Astrocyte of the cerebellum (primary cell): Measurements from ENCODE around the gene HDAC8.
"Not testable (repeated sequence)": the region's sequence is repeated elsewhere in the genome, so short reads cannot be mapped to it uniquely, and the experiment has no call there.

ENCODE experiments used
- DNase-seq: peaks from one replicate; pipeline ENCODE4 v3.0.0-alpha.2; 2011; ENCODE audit warnings: low read depth
- H3K4me3 ChIP-seq: 2 replicates; pipeline ENCODE4 v1.5.1; 2011; ENCODE audit warnings: mild to moderate bottlenecking, low read depth, low read length, moderate library complexity
- in situ Hi-C: cut with HindIII; loops from 2 replicates; pipeline ENCODE4 v1.10.0; 2017; ENCODE audit warnings: low sequenced_read_pairs
- TF ChIP-seq, protein P1 (sequence below): IDR thresholded peaks from 2 replicates; pipeline ENCODE4 v1.5.1; 2012; ENCODE audit warnings: low read length, low read depth, moderate library complexity, mild to moderate bottlenecking; ENCODE audit errors: missing control alignments

HDAC8 gene

DNA sequence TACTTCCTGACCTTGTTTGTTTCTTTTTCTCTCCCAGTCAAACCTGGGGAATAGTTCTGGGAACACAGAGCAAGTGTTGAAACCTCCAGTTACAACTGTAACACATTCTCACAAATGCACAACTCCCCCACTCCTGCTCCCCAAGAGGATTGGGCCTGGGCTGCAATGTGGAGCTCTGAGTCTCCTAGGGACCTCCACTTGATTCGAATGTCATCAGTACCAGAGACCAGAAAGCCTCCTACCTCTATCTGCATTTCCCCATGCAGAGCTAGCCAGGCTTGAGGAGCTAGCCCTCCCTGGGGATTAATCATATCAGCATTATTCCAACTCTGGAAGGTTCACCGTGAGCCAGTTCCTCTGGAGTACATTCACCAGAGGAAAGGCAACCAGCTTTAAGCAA, 225.3 kb downstream of the HDAC8 start:
- in situ Hi-C loops = no loop called here

DNA sequence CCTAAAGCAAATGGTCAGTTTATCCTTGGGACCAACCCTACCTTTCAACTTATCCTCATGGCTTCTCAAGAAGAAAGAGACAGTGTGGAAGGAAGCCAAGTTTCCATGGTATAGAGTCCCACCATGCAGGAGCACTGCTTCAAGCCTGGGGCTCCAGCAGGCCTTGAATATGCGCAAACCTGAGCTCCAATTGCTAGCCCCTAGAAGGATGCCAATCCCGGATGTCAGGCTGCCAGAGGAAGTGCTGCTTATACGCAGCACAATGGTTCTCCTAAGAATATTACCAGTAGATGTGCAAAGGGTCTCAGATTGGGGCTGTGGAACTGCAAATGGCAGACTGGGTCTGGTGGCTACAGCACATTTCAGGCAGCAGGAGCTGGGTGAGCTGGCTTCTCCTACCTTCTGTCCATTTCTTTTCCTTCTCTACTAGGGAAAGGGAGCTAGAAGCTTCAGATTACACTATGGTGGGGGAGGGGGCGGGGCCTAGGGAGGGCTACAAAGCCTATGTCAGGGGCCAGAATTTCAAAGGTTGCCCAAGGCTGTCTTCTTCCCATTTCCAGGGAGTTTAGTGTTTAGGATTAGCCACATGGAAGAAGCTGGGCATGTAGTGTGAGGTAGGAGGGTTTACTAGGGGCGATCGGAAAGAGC, 226.2 kb downstream of the HDAC8 start:
- in situ Hi-C loops = no loop called here
- no peak for DNase-seq
- no peak overlapping the region for H3K4me3 ChIP-seq
- TF ChIP-seq, protein P1, sequence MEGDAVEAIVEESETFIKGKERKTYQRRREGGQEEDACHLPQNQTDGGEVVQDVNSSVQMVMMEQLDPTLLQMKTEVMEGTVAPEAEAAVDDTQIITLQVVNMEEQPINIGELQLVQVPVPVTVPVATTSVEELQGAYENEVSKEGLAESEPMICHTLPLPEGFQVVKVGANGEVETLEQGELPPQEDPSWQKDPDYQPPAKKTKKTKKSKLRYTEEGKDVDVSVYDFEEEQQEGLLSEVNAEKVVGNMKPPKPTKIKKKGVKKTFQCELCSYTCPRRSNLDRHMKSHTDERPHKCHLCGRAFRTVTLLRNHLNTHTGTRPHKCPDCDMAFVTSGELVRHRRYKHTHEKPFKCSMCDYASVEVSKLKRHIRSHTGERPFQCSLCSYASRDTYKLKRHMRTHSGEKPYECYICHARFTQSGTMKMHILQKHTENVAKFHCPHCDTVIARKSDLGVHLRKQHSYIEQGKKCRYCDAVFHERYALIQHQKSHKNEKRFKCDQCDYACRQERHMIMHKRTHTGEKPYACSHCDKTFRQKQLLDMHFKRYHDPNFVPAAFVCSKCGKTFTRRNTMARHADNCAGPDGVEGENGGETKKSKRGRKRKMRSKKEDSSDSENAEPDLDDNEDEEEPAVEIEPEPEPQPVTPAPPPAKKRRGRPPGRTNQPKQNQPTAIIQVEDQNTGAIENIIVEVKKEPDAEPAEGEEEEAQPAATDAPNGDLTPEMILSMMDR = no peak

More for the DNA sequence above, 225.3 kb downstream of the HDAC8 start:
- H3K4me3 ChIP-seq = no peak overlapping the region
- no peak for DNase-seq
- TF ChIP-seq, protein P1 = no peak

DNA sequence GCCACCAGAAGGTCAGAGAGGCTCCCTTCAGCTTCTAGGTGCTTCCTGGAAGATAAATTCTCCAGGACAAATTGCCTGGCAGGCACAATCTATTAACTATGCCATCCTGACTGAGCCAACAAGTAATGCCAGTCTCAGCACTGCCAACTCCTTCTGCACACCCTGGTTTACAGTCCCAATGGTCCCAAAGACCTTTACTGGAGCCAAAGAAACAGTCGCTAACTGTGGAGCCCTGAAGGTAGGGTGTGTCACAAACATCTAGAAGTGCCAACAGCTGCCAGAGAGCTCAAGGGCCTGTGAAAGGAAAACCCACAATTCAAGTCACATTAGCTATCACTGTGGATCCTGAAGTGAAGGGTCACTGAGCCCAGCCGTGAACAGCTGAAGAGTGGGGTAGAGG, 232.0 kb downstream of the HDAC8 start:
- no peak overlapping the region for H3K4me3 ChIP-seq
- TF ChIP-seq, protein P1 = no peak
- DNase-seq = no peak
- in situ Hi-C loops = no loop called here

- H3K4me3 ChIP-seq = no peak overlapping the region
- no peak for DNase-seq
- in situ Hi-C loops = no loop called here
- TF ChIP-seq, protein P1 = no peak
These were observed 232.6 kb downstream of the HDAC8 start for GRCh38 chrX:72340041-72340440.

- in situ Hi-C loops = no loop called here
- DNase-seq = no peak
- no peak overlapping the region for H3K4me3 ChIP-seq
- TF ChIP-seq, protein P1 = no peak
These were observed 242.5 kb downstream of the HDAC8 start for GRCh38 chrX:72330131-72330530.

DNA sequence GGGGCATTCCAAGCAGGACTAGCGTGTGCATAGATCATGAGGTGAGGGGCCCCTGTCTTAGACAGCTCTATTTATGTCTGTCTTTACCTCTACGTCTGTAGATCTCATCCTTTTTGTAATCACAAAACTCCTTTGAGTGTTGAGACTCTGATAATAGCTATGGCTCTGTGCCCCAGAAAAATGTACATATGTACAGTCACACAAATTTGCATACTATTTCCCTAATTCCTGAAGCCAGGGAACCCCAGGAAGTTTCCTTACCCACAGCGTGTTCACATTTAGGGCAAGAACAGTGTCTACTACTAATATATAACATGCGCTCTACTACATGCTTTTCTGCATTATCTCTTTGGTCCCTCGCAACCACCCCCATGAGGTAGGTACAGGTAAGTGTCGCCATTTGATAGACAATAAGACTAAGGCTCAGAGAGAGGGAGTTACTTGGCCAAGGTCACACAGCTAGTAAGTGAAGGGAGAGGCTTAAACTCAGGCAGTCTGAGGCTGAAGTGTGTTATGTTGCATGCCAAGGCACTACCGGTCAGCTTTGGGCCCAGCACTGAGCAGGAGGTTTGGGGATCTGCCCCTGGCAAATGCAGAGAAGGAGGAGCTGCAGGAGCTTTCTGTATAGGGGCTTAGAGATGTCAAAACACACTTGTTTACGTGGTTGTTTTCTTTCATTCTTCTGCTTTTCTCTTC, 245.9 kb downstream of the HDAC8 start:
- no peak overlapping the region for H3K4me3 ChIP-seq
- in situ Hi-C loops = no loop called here
- no peak for DNase-seq
- TF ChIP-seq, protein P1 = no peak

- H3K4me3 ChIP-seq, DNase-seq, in situ Hi-C loops: not testable (repeated sequence)
These were observed 253.0 kb downstream of the HDAC8 start for GRCh38 chrX:72319651-72320050.
